PC-9 (cell line): ENCODE results near the gene MMS22L.

ENCODE experiments used
- EZH2 ChIP-seq: fragments of 200-600 bp; sonication (generic); IDR thresholded peaks from 2 replicates; pipeline ENCODE4 v1.8.0; 2017; ENCODE audit warnings: antibody characterized with exemption, low read depth
- TF ChIP-seq, protein P1 (sequence below): fragments of 200-600 bp; sonication (generic); conservative IDR thresholded peaks from 2 replicates; pipeline ENCODE4 v1.6.1; 2017; ENCODE audit warnings: mixed run types, antibody characterized with exemption, mild to moderate bottlenecking, moderate library complexity

GRCh38 chr6:97306544-97307320 is 23.7 kb upstream of the MMS22L start:
- TF ChIP-seq, protein P1, sequence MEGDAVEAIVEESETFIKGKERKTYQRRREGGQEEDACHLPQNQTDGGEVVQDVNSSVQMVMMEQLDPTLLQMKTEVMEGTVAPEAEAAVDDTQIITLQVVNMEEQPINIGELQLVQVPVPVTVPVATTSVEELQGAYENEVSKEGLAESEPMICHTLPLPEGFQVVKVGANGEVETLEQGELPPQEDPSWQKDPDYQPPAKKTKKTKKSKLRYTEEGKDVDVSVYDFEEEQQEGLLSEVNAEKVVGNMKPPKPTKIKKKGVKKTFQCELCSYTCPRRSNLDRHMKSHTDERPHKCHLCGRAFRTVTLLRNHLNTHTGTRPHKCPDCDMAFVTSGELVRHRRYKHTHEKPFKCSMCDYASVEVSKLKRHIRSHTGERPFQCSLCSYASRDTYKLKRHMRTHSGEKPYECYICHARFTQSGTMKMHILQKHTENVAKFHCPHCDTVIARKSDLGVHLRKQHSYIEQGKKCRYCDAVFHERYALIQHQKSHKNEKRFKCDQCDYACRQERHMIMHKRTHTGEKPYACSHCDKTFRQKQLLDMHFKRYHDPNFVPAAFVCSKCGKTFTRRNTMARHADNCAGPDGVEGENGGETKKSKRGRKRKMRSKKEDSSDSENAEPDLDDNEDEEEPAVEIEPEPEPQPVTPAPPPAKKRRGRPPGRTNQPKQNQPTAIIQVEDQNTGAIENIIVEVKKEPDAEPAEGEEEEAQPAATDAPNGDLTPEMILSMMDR, result no peak
- TF ChIP-seq EZH2, result no peak
